ENCODE data around the gene ABLIM1. TPM values are rescaled to one million over a fixed set of nuclear protein-coding genes. Genes with fewer than 3 reads are reported as not detected.

The ABLIM1 gene
- total and polyA plus RNA-seq, 2 of the 4 experiments (the other 2 are of a cell fraction): 7.7 to 9.9 TPM

DNA sequence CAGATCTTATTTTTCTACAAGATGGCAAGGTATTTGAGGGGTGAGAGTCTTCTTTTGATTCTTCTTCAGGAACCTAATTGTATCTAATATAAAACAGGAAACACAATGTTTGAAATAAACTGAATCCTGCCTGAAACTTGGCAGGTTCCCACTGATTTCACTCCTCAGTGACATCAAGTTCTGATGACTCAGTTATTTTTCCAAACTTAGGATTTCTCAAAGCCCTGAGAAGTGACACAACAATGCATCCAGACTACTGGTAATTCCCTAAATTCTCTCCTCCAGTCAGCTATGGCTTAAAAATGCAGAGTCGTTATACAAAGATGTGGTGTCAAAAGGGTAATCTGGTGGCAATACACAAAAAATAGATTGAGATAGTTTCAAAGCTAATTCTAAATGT lies 80.9 kb downstream of the ABLIM1 start:
- ChIA-PET POLR2A (ENCODE audit: unreplicated experiment) (no interaction called here), CTCF (interaction anchor here (0.7 kb wide), 1 partner anchor 198 kb away, joined by 3 read pairs; no protein-coding TSS in a partner anchor)
- Histone ChIP-seq H4K91ac (ENCODE audit: insufficient read depth, low read depth, low read length) (no peak overlapping the region), H3K23ac (ENCODE audit: low read depth, low read length) (no peak overlapping the region), H3K79me1 (ENCODE audit: low read depth in 1 of 2, low read length in 2 of 2) (peaks cover 0 to 4% of the 10 kb centered on the region in 2 experiments; a peak in 1 of 4 replicates), H3K9ac (ENCODE audit: low read depth, low read length) (no peak overlapping the region), H4K20me1 (ENCODE audit: insufficient read depth, low read length) (no peaks in the 10 kb centered on the region), H2BK120ac (ENCODE audit: low read depth, low read length) (no peak overlapping the region), H3K4ac (ENCODE audit: low read depth, low read length) (no peak overlapping the region), H3K27me3 (ENCODE audit: control insufficient read depth, insufficient read depth, low read length) (0 out of 2 replicates have a peak, but pooled peaks cover 1% of the 10 kb centered on the region), H3K4me2 (ENCODE audit: low read depth, low read length) (peak overlapping the region; percentile 7; the same call in 1 of the 2 replicates), H3K27ac (ENCODE audit: insufficient read depth, low read length) (no peak overlapping the region), H4K8ac (ENCODE audit: low read depth in 2 of 2, low read length in 2 of 2) (no peak overlapping the region), H3K4me3 (ENCODE audit: insufficient read depth, low read depth, low read length) (no peak overlapping the region), H3K9me1 (ENCODE audit: insufficient read depth, low read length) (peaks cover 3% of the 10 kb centered on the region; the same call in 1 of the 2 replicates), H3K4me1 (ENCODE audit: control insufficient read depth, insufficient read depth, low read length) (peaks cover 2% of the 10 kb centered on the region; the same call in 1 of the 2 replicates), H3K56ac (ENCODE audit: extremely low read depth, insufficient read depth, low read length) (no peak overlapping the region), H2BK15ac (ENCODE audit: low read depth, low read length) (0 out of 3 replicates have a peak overlapping the region, but pooled peaks have one; percentile 13), H3K14ac (replicated peaks; ENCODE audit: low read depth, low read length) (no peak overlapping the region), H4K5ac (ENCODE audit: low read depth, low read length) (no peak overlapping the region), H2AK5ac (ENCODE audit: low read depth, low read length) (no peak overlapping the region), H3K36me3 (ENCODE audit: control insufficient read depth, insufficient read depth, low read length) (no peaks in the 10 kb centered on the region), H2BK5ac (ENCODE audit: low read depth, low read length, poor library complexity, severe bottlenecking) (no peak overlapping the region), H2AFZ (replicated peaks; ENCODE audit: low read length, poor library complexity) (no peak overlapping the region), H2AK9ac (replicated peaks; ENCODE audit: low read depth, low read length, poor library complexity) (no peak overlapping the region), H3K18ac (ENCODE audit: low read depth, low read length) (no peak overlapping the region), H2BK20ac (ENCODE audit: low read depth, low read length) (no peak overlapping the region), H3K9me3 (ENCODE audit: control insufficient read depth, insufficient read depth, low read length) (no peaks in the 10 kb centered on the region)
- dilution Hi-C loops (cut with HindIII; ENCODE audit: low sequenced_read_pairs, unreplicated experiment): no loop called here
- no CpG with 5 or more reads among the region's 1 CpG for WGBS, 2 experiments (ENCODE audit: extremely low coverage in 2 of 2, insufficient read length in 1 of 2)
- DNase-seq: peak; percentile 93
- in situ Hi-C loops (cut with MboI; ENCODE audit: low sequenced_read_pairs): no loop called here
- TF ChIP-seq POLR2A (IDR thresholded peaks at IDR 0.05; ENCODE audit: low read depth, low read length) (no peak), RAD21 (IDR thresholded peaks at IDR 0.05; ENCODE audit: low read length) (no peak), BHLHE40 (IDR thresholded peaks at IDR 0.05; ENCODE audit: low read depth, low read length) (no peak), MAZ (IDR thresholded peaks at IDR 0.05; ENCODE audit: borderline replicate concordance, low read depth, low read length) (no peak), MXI1 (IDR thresholded peaks at IDR 0.05; ENCODE audit: borderline replicate concordance, low read depth, low read length) (no peak), CHD1 (IDR thresholded peaks at IDR 0.05; ENCODE audit: low read depth, low read length) (no peak), USF2 (IDR thresholded peaks at IDR 0.05; ENCODE audit: low read depth, low read length) (no peak), FOS (IDR thresholded peaks at IDR 0.05; ENCODE audit: low read depth, low read length) (peak; percentile 37; the same call in 1 of the 2 replicates), CEBPB (IDR thresholded peaks at IDR 0.05; ENCODE audit: low read depth, low read length) (peak; percentile 78), RCOR1 (IDR thresholded peaks at IDR 0.05; ENCODE audit: insufficient replicate concordance, low read length) (no peak), NFE2L2 (IDR thresholded peaks at IDR 0.05; ENCODE audit: low read depth, low read length) (peak; percentile 56; the same call in 1 of the 2 replicates), MAFK (IDR thresholded peaks at IDR 0.05; ENCODE audit: low read depth, low read length) (peak; percentile 94)
- TF ChIP-seq, protein P1, sequence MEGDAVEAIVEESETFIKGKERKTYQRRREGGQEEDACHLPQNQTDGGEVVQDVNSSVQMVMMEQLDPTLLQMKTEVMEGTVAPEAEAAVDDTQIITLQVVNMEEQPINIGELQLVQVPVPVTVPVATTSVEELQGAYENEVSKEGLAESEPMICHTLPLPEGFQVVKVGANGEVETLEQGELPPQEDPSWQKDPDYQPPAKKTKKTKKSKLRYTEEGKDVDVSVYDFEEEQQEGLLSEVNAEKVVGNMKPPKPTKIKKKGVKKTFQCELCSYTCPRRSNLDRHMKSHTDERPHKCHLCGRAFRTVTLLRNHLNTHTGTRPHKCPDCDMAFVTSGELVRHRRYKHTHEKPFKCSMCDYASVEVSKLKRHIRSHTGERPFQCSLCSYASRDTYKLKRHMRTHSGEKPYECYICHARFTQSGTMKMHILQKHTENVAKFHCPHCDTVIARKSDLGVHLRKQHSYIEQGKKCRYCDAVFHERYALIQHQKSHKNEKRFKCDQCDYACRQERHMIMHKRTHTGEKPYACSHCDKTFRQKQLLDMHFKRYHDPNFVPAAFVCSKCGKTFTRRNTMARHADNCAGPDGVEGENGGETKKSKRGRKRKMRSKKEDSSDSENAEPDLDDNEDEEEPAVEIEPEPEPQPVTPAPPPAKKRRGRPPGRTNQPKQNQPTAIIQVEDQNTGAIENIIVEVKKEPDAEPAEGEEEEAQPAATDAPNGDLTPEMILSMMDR (conservative IDR thresholded peaks at IDR 0.05; ENCODE audit: low read depth, low read length): no peak
- peak; percentile 56 for ATAC-seq (ENCODE audit: low read depth)
- BruUV-seq (replicated peaks): no TSS peak
- intact Hi-C loops (cut with micrococcal nuclease): no loop called here

All from IMR-90 (cell line).